Measurements from ENCODE around the gene TIMP4. TPM values are rescaled to one million over a fixed set of nuclear protein-coding genes. Genes with fewer than 3 reads are reported as not detected.

The TIMP4 gene
- total and polyA plus RNA-seq, 3 experiments from 2014 or later, result not detected

GRCh38 chr3:12117473-12117872 lies 41.2 kb downstream of the TIMP4 start:
- DNase-seq, result no peak
- ChIA-PET POLR2A (no interaction called here), CTCF (no interaction called here)
- Mint-ChIP-seq H3K27ac (no peak overlapping the region), H3K4me3 (no peak overlapping the region), H3K27me3 (peaks cover 8 to 45% of the 10 kb centered on the region in 2 donors), H3K36me3 (peaks cover 0 to 2% (median 0%) of the 10 kb centered on the region in 3 donors), H3K4me1 (no peaks in the 10 kb centered on the region), H3K9me3 (no peaks in the 10 kb centered on the region)
- Histone ChIP-seq H3K4me1 (ENCODE audit: insufficient read depth, low read length) (no peaks in the 10 kb centered on the region), H3K27me3 (ENCODE audit: insufficient read depth, low read length, poor library complexity, severe bottlenecking) (no peaks in the 10 kb centered on the region), H3K36me3 (ENCODE audit: insufficient read depth, low read length) (no peaks in the 10 kb centered on the region), H3K4me3 (ENCODE audit: low read length) (no peak overlapping the region), H3K27ac (ENCODE audit: low read depth, low read length) (no peak overlapping the region), H3K9me3 (ENCODE audit: low read length) (no peaks in the 10 kb centered on the region)

GRCh38 chr3:12116870-12117269 lies 41.8 kb downstream of the TIMP4 start:
- DNase-seq, result no peak

GRCh38 chr3:12115849-12116248 lies 42.9 kb downstream of the TIMP4 start:
- peaks cover 0 to 3% (median under 1%) of the 10 kb centered on the region in 5 donors for H3K9me3 Mint-ChIP-seq
- peak overlapping the region in 1 of 8 donors; percentile 45 for H3K27ac Mint-ChIP-seq
- H3K36me3 Mint-ChIP-seq, result peaks cover 0 to under 1% (median 0%) of the 10 kb centered on the region in 3 donors
- Histone ChIP-seq H3K4me3 (ENCODE audit: low read length) (no peak overlapping the region), H3K4me1 (ENCODE audit: insufficient read depth, low read length) (no peaks in the 10 kb centered on the region), H3K36me3 (ENCODE audit: insufficient read depth, low read length) (no peaks in the 10 kb centered on the region), H3K27ac (ENCODE audit: low read depth, low read length) (no peak overlapping the region), H3K27me3 (ENCODE audit: insufficient read depth, low read length, poor library complexity, severe bottlenecking) (no peaks in the 10 kb centered on the region), H3K9me3 (ENCODE audit: low read length) (no peaks in the 10 kb centered on the region)
- H3K27me3 Mint-ChIP-seq, result peaks cover 11 to 43% of the 10 kb centered on the region in 2 donors
- POLR2A ChIA-PET, result no interaction called here
- no peaks in the 10 kb centered on the region for H3K4me1 Mint-ChIP-seq
- CTCF ChIA-PET, result interaction anchor here (1.4 kb wide), 1 partner anchor 9 kb away, joined by 3 read pairs; no protein-coding TSS in a partner anchor
- DNase-seq, result no peak
- H3K4me3 Mint-ChIP-seq, result no peak overlapping the region

More at GRCh38 chr3:12116870-12117269, 41.8 kb downstream of the TIMP4 start:
- H3K36me3 ChIP-seq (ENCODE audit: insufficient read depth, low read length), result no peaks in the 10 kb centered on the region
- ChIA-PET POLR2A (no interaction called here), CTCF (interaction anchor here (1.4 kb wide), 1 partner anchor 10 kb away, joined by 3 read pairs; no protein-coding TSS in a partner anchor)
- H3K27ac Mint-ChIP-seq, result no peak overlapping the region
- no peak overlapping the region for H3K4me3 Mint-ChIP-seq
- H3K4me1 Mint-ChIP-seq, result no peaks in the 10 kb centered on the region
- no peaks in the 10 kb centered on the region for H3K4me1 ChIP-seq (ENCODE audit: insufficient read depth, low read length)
- H3K9me3 Mint-ChIP-seq, result no peaks in the 10 kb centered on the region
- H3K27me3 Mint-ChIP-seq, result peaks cover 8 to 45% of the 10 kb centered on the region in 2 donors
- H3K9me3 ChIP-seq (ENCODE audit: low read length), result no peaks in the 10 kb centered on the region
- no peaks in the 10 kb centered on the region for H3K27me3 ChIP-seq (ENCODE audit: insufficient read depth, low read length, poor library complexity, severe bottlenecking)
- no peak overlapping the region for H3K27ac ChIP-seq (ENCODE audit: low read depth, low read length)
- H3K4me3 ChIP-seq (ENCODE audit: low read length), result no peak overlapping the region
- peaks cover 0 to 2% (median 0%) of the 10 kb centered on the region in 3 donors for H3K36me3 Mint-ChIP-seq

- Mint-ChIP-seq H3K4me1 (no peaks in the 10 kb centered on the region), H3K36me3 (no peaks in the 10 kb centered on the region), H3K27me3 (peaks cover 11 to 44% of the 10 kb centered on the region in 2 donors), H3K4me3 (no peak overlapping the region), H3K27ac (no peak overlapping the region), H3K9me3 (peaks cover 0 to 3% (median 2%) of the 10 kb centered on the region in 5 donors)
- ChIA-PET CTCF (no interaction called here), POLR2A (no interaction called here)
- Histone ChIP-seq H3K9me3 (ENCODE audit: low read length) (no peaks in the 10 kb centered on the region), H3K4me1 (ENCODE audit: insufficient read depth, low read length) (no peaks in the 10 kb centered on the region), H3K27me3 (ENCODE audit: insufficient read depth, low read length, poor library complexity, severe bottlenecking) (no peaks in the 10 kb centered on the region), H3K4me3 (ENCODE audit: low read length) (no peak overlapping the region), H3K36me3 (ENCODE audit: insufficient read depth, low read length) (no peaks in the 10 kb centered on the region), H3K27ac (ENCODE audit: low read depth, low read length) (no peak overlapping the region)
- no peak for DNase-seq
Measured at GRCh38 chr3:12115104-12115503, 43.6 kb downstream of the TIMP4 start.

GRCh38 chr3:12114251-12114650 lies 44.5 kb downstream of the TIMP4 start:
- Mint-ChIP-seq H3K36me3 (no peaks in the 10 kb centered on the region), H3K27ac (no peak overlapping the region), H3K4me3 (no peak overlapping the region), H3K27me3 (peaks cover 7 to 48% of the 10 kb centered on the region in 2 donors), H3K9me3 (peaks cover 0 to 3% (median 2%) of the 10 kb centered on the region in 5 donors), H3K4me1 (no peaks in the 10 kb centered on the region)
- Histone ChIP-seq H3K9me3 (ENCODE audit: low read length) (no peaks in the 10 kb centered on the region), H3K4me3 (ENCODE audit: low read length) (no peak overlapping the region), H3K27ac (ENCODE audit: low read depth, low read length) (no peak overlapping the region), H3K36me3 (ENCODE audit: insufficient read depth, low read length) (no peaks in the 10 kb centered on the region), H3K4me1 (ENCODE audit: insufficient read depth, low read length) (no peaks in the 10 kb centered on the region), H3K27me3 (ENCODE audit: insufficient read depth, low read length, poor library complexity, severe bottlenecking) (no peaks in the 10 kb centered on the region)
- ChIA-PET POLR2A (no interaction called here), CTCF (no interaction called here)
- no peak for DNase-seq

- no peak overlapping the region for H3K4me3 Mint-ChIP-seq
- H3K36me3 Mint-ChIP-seq, result no peaks in the 10 kb centered on the region
- Histone ChIP-seq H3K9me3 (ENCODE audit: low read length) (no peaks in the 10 kb centered on the region), H3K4me3 (ENCODE audit: low read length) (no peak overlapping the region), H3K27ac (ENCODE audit: low read depth, low read length) (no peak overlapping the region), H3K27me3 (ENCODE audit: insufficient read depth, low read length, poor library complexity, severe bottlenecking) (no peaks in the 10 kb centered on the region), H3K36me3 (ENCODE audit: insufficient read depth, low read length) (no peaks in the 10 kb centered on the region), H3K4me1 (ENCODE audit: insufficient read depth, low read length) (no peaks in the 10 kb centered on the region)
- H3K9me3 Mint-ChIP-seq, result peaks cover 0 to 3% (median 2%) of the 10 kb centered on the region in 5 donors
- peaks cover 3 to 23% of the 10 kb centered on the region in 2 donors for H3K27me3 Mint-ChIP-seq
- no peak overlapping the region for H3K27ac Mint-ChIP-seq
- ChIA-PET POLR2A (no interaction called here), CTCF (interaction anchor here (1.1 kb wide), 1 partner anchor 9 kb away, joined by 3 read pairs; no protein-coding TSS in a partner anchor)
- DNase-seq, result no peak
- H3K4me1 Mint-ChIP-seq, result no peaks in the 10 kb centered on the region
Measured at GRCh38 chr3:12107071-12107713, 51.5 kb downstream of the TIMP4 start.

Other genes starting within 250 kb of the TIMP4 start
- gene SYN2, start 154.5 kb downstream of the TIMP4 start, total RNA-seq, result under 1 TPM in 1 of 2 experiments, not detected in 1; 0.09 TPM
- gene SYN2, start 154.5 kb downstream of the TIMP4 start, polyA plus RNA-seq, result not detected
- under 1 TPM; 0.66 to 0.74 TPM for gene PPARG, start 130.2 kb upstream of the TIMP4 start, total RNA-seq
- not detected for gene PPARG, start 130.2 kb upstream of the TIMP4 start, polyA plus RNA-seq